ENCODE results near the gene EIF4G1. TPM values are rescaled to one million over a fixed set of nuclear protein-coding genes. Genes with fewer than 3 reads are reported as not detected.

Gene EIF4G1
- total RNA-seq, 1 experiment from 2014 or later, result 496 TPM

DNA sequence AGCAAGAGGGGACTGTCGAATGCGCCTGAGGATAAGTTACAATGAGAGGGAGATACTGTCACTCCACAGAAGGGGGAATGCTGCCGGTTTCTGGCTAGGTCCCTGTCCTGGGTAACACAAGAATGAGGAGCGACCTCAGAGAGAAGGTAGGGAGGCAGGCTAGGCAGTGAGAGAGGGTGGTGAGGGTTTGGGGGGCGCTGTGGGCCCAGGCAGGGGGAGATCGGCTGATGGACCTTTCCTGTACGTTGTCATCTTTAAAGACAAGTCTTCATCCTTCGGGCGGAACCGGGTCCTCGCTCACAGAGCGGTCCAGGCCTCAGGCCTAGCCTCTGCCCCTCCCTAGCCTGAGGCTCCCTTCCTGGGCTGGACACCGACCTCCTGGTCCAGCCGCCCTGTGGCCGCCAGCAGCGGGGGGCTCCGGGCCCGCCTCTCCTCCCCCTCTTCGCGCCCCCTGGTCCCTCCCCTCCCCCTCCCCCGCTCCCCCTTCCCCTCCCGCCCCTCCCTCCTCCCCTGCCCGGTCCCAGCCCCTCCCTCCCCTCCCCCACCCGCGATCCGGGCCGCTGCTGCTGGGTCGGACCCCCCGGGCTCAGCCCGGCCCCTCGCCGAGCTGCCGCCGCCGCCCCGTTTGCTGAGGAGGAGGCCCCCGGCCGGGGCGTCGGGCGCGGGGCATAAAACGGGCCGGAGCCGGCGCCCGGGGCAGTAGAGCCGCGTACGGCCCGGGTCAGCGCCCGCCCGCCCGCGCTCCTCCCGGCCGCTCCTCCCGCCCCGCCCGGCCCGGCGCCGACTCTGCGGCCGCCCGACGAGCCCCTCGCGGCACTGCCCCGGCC lies 65.2 kb downstream of the EIF4G1 start, which contains the start of gene CHRD:
Gene CHRD, plus strand, starts transcription at position 697 of the 827 bp plus-strand sequence. CDS start 265 bp downstream, outside the sequence.
- no peaks in the 10 kb centered on the region for H3K9me3 ChIP-seq (ENCODE audit: control insufficient read depth in 1 of 2, insufficient read depth in 1 of 2, low read depth in 1 of 2, low read length in 2 of 2)
- DNase-seq (ENCODE audit: low read depth, low spot score), result no peak
- CTCF ChIA-PET, result interaction anchor here (1.0 kb wide), 1 partner anchor 8 kb away, joined by 3 read pairs; no protein-coding TSS in a partner anchor
- BruUV-seq (replicated peaks), result no TSS peak
- intact Hi-C loops (cut with micrococcal nuclease), result loop anchor here (10.0 kb wide), 2 partner anchors 135 to 395 kb away; no protein-coding TSS in a partner anchor
- RAD21 ChIA-PET (ENCODE audit: low non-redundant PET in 1 of 2, low total read pairs in 2 of 2, uncharacterized antibody in 2 of 2, unreplicated experiment in 2 of 2), result no interaction called here
- H3K27ac ChIP-seq (ENCODE audit: low read depth, low read length), result peak within 1 kb of the TSS; percentile 18; the same call in 1 of the 2 replicates
- POLR2A ChIA-PET, result no interaction called here
- H3K27me3 ChIP-seq (ENCODE audit: insufficient read depth, low read length), result no peaks in the 10 kb centered on the region
- H3K9me2 ChIP-seq (ENCODE audit: insufficient read depth), result no peaks in the 10 kb centered on the region
- H3K36me3 ChIP-seq (ENCODE audit: control insufficient read depth in 1 of 2, insufficient read depth in 2 of 2, low read length in 2 of 2), result no peaks in the 10 kb centered on the region
- peak within 1 kb of the TSS; percentile 87 for H3K4me2 ChIP-seq (ENCODE audit: low read length)
- peak; percentile 59 for ATAC-seq
- peaks cover 4 to 20% of the 10 kb centered on the region in 2 experiments; a peak in 2 of 4 replicates for H3K4me1 ChIP-seq (ENCODE audit: control insufficient read depth in 1 of 2, insufficient read depth in 2 of 2, low read length in 2 of 2)
- H3K4me3 ChIP-seq (replicated peaks in 1 of 2; ENCODE audit: low read depth in 1 of 2, low read length in 2 of 2), result peak within 1 kb of the TSS; percentile 36 to 58
- TF ChIP-seq, protein P1, sequence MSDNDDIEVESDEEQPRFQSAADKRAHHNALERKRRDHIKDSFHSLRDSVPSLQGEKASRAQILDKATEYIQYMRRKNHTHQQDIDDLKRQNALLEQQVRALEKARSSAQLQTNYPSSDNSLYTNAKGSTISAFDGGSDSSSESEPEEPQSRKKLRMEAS (IDR thresholded peaks at IDR 0.05), result no peak
- TF ChIP-seq, protein P2, sequence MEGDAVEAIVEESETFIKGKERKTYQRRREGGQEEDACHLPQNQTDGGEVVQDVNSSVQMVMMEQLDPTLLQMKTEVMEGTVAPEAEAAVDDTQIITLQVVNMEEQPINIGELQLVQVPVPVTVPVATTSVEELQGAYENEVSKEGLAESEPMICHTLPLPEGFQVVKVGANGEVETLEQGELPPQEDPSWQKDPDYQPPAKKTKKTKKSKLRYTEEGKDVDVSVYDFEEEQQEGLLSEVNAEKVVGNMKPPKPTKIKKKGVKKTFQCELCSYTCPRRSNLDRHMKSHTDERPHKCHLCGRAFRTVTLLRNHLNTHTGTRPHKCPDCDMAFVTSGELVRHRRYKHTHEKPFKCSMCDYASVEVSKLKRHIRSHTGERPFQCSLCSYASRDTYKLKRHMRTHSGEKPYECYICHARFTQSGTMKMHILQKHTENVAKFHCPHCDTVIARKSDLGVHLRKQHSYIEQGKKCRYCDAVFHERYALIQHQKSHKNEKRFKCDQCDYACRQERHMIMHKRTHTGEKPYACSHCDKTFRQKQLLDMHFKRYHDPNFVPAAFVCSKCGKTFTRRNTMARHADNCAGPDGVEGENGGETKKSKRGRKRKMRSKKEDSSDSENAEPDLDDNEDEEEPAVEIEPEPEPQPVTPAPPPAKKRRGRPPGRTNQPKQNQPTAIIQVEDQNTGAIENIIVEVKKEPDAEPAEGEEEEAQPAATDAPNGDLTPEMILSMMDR (IDR thresholded peaks at IDR 0.05 in 2 of 3, conservative IDR thresholded peaks at IDR 0.05 in 1 of 3; ENCODE audit: borderline replicate concordance in 1 of 3, insufficient read depth in 1 of 3, low read depth in 2 of 3, low read length in 2 of 3), result no peak
- TF ChIP-seq EZH2 (IDR thresholded peaks at IDR 0.05) (no peak), ELF1 (IDR thresholded peaks at IDR 0.05; ENCODE audit: borderline replicate concordance, low read depth) (no peak), CEBPB (IDR thresholded peaks at IDR 0.05; ENCODE audit: low read depth) (no peak), SIN3A (IDR thresholded peaks at IDR 0.05; ENCODE audit: low read depth) (no peak), SRF (IDR thresholded peaks at IDR 0.05; ENCODE audit: low read depth) (no peak), ZNF274 (IDR thresholded peaks at IDR 0.05; ENCODE audit: low read depth, low read length) (no peak), YY1 (IDR thresholded peaks at IDR 0.05; ENCODE audit: extremely low read depth, insufficient replicate concordance, low read depth, low read length) (no peak), EGR1 (IDR thresholded peaks at IDR 0.05; ENCODE audit: low read depth) (no peak), ZFX (IDR thresholded peaks at IDR 0.05) (no peak)
- TF ChIP-seq, protein P3, sequence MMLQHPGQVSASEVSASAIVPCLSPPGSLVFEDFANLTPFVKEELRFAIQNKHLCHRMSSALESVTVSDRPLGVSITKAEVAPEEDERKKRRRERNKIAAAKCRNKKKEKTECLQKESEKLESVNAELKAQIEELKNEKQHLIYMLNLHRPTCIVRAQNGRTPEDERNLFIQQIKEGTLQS (IDR thresholded peaks at IDR 0.05), result no peak
- no peaks in the 10 kb centered on the region for H3K79me2 ChIP-seq (ENCODE audit: insufficient read depth, low read length)
- H3K9ac ChIP-seq (ENCODE audit: low read length), result peak within 1 kb of the TSS; percentile 40; the same call in 1 of the 2 replicates
- H2AFZ ChIP-seq (ENCODE audit: low read depth, low read length, poor library complexity, severe bottlenecking), result peak within 1 kb of the TSS; percentile 74
- H4K20me1 ChIP-seq (ENCODE audit: insufficient read depth), result no peaks in the 10 kb centered on the region

Data from HCT116 (cell line).